K562 (cell line): ENCODE measurements around the gene ICAM3. TPM values are rescaled to one million over a fixed set of nuclear protein-coding genes. Genes with fewer than 3 reads are reported as not detected.

Experiments
- ASH1L ChIP-seq: fragments of 450-650 bp; IDR thresholded peaks from 2 replicates; pipeline ENCODE4 v1.6.1; 2018; ENCODE audit warnings: borderline replicate concordance, mild to moderate bottlenecking, low read depth; ENCODE audit not compliant: partially characterized antibody
- BRD9 ChIP-seq: fragments of 450-650 bp; IDR thresholded peaks from 2 replicates; pipeline ENCODE4 v1.6.1; 2018; ENCODE audit warnings: low read depth; ENCODE audit not compliant: partially characterized antibody
- CBX3 ChIP-seq, 2 experiments: IDR thresholded peaks; 1 replicate in 1 of 2; 2 replicates in 1 of 2; pipeline ENCODE4 v1.6.1; 2012; ENCODE audit warnings: inconsistent platforms in 2 of 2, low read length in 2 of 2, borderline replicate concordance in 1 of 2, control low read depth in 1 of 2
- CEBPB ChIP-seq: fragments of 450-650 bp; IDR thresholded peaks from 2 replicates; pipeline ENCODE4 v1.6.1; 2016; ENCODE audit warnings: missing genetic modification characterization, missing compliant biosample characterization
- FOXM1 ChIP-seq, 2 experiments: fragments of 450-650 bp in 1 of 2; sonication (generic) in 1 of 2; formaldehyde crosslinking in 1 of 2; IDR thresholded peaks; 2 replicates each; pipeline versions ENCODE4 v1.6.1 to v1.9.0; 2017 to 2022; ENCODE audit warnings: low read depth in 2 of 2, mild to moderate bottlenecking in 2 of 2, missing genetic modification reagents in 1 of 2, moderate library complexity in 1 of 2
- HDAC8 ChIP-seq: fragments of 450-650 bp; IDR thresholded peaks from 2 replicates; pipeline ENCODE4 v1.6.1; 2016; ENCODE audit warnings: mild to moderate bottlenecking, missing genetic modification characterization, moderate library complexity, missing compliant biosample characterization
- HSF4 ChIP-seq: fragments of 250-450 bp; sonication (Bioruptor Pico); IDR thresholded peaks from 2 replicates; pipeline ENCODE4 v2.1.2; 2022; ENCODE audit warnings: mild to moderate bottlenecking, moderate library complexity, borderline replicate concordance
- MYNN ChIP-seq, 2 experiments: sonication (generic); formaldehyde crosslinking in 1 of 2; IDR thresholded peaks; 2 replicates each; pipeline versions ENCODE4 v1.5.0 to v1.6.1; 2016 to 2020; ENCODE audit warnings: antibody characterized with exemption in 1 of 2, missing genetic modification reagents in 1 of 2
- NONO ChIP-seq, 2 experiments: fragments of 200-400 bp in 1 of 2; fragments of 450-650 bp in 1 of 2; formaldehyde crosslinking in 1 of 2; IDR thresholded peaks; 2 replicates each; pipeline ENCODE4 v1.6.1; 2017; ENCODE audit warnings: low read depth in 2 of 2, mild to moderate bottlenecking in 2 of 2, moderate library complexity in 2 of 2, low read length in 1 of 2
- TGIF2 ChIP-seq: sonication (generic); formaldehyde crosslinking; IDR thresholded peaks from 2 replicates; pipeline ENCODE4 v1.8.1; 2022; ENCODE audit warnings: mild to moderate bottlenecking, missing genetic modification reagents, moderate library complexity
- WHSC1 ChIP-seq: IDR thresholded peaks from one replicate; pipeline ENCODE4 v1.6.1; 2012; ENCODE audit warnings: low read length, control low read depth, inconsistent platforms
- ZBED1 ChIP-seq: IDR thresholded peaks from 2 replicates; pipeline ENCODE4 v1.6.1; 2014
- ZBTB17 ChIP-seq: fragments of 450-650 bp; formaldehyde crosslinking; IDR thresholded peaks from 2 replicates; pipeline ENCODE4 v1.4.0; 2020; ENCODE audit warnings: mild to moderate bottlenecking
- ZNF217 ChIP-seq: sonication (generic); formaldehyde crosslinking; IDR thresholded peaks from 2 replicates; pipeline ENCODE4 v1.8.0; 2022; ENCODE audit warnings: mild to moderate bottlenecking, missing genetic modification reagents
- ZNF354B ChIP-seq: fragments of 250-450 bp; sonication (Bioruptor Pico); IDR thresholded peaks from 2 replicates; pipeline ENCODE4 v1.4.0; 2020
- ZNF609 ChIP-seq: sonication (generic); formaldehyde crosslinking; IDR thresholded peaks from 2 replicates; pipeline ENCODE4 v1.8.1; 2023; ENCODE audit warnings: missing genetic modification reagents, mild to moderate bottlenecking, borderline replicate concordance
- ZNF79 ChIP-seq: fragments of 250-450 bp; sonication (Bioruptor Pico); IDR thresholded peaks from 2 replicates; pipeline ENCODE4 v1.4.0; 2020; ENCODE audit warnings: low read depth, mild to moderate bottlenecking, moderate library complexity
- polyA plus RNA-seq, 8 experiments: library from polyadenylated mRNA; depleted of rRNA in 4 of 8; stranded (reverse) in 5 of 8; unstranded in 3 of 8; fragments of >200 nt; fragmentation: Nextera tagmentation in 2 of 8; fragmentation: Illumina TruSeq in 1 of 8; extraction: Ambion mirVana in 2 of 8; extraction: Trizol in 1 of 8; gene quantifications; 2 replicates each; pipeline versions ENCODE4 v1.2.1 to v1.2.3, GENCODE V29; 2011 to 2014; ENCODE audit warnings: inconsistent platforms in 1 of 8, missing spikeins in 1 of 8
- total RNA-seq, 7 experiments: library from RNA; depleted of rRNA in 6 of 7; stranded (reverse); fragments of >200 nt in 6 of 7; fragmentation: Illumina TruSeq in 2 of 7; extraction: Trizol in 2 of 7; gene quantifications; 2 replicates each; pipeline versions ENCODE4 v1.2.1 to v1.2.3, GENCODE V29; 2011 to 2021; ENCODE audit warnings: low replicate concordance in 1 of 7
- TF ChIP-seq, protein P1 (sequence below), 2 experiments: fragments of 450-650 bp; IDR thresholded peaks; 2 replicates each; pipeline ENCODE4 v1.6.1; 2016
- TF ChIP-seq, protein P2 (sequence below): fragments of 450-650 bp; formaldehyde crosslinking; IDR thresholded peaks from 2 replicates; pipeline ENCODE4 v1.4.0; 2022; ENCODE audit warnings: missing genetic modification characterization

The ICAM3 gene
- total and polyA plus RNA-seq, 9 of the 15 experiments (the other 6 are each of a cell fraction or from before 2014, with no cell fraction given): 6.5 to 39.5 (median 24.2) TPM

- TF ChIP-seq ZNF609 (CRISPR knock-in tag): peak; percentile 22; the same call in 1 of the 2 replicates
- no peak for TF ChIP-seq HSF4 (CRISPR knock-in tag)
- TF ChIP-seq, protein P1, sequence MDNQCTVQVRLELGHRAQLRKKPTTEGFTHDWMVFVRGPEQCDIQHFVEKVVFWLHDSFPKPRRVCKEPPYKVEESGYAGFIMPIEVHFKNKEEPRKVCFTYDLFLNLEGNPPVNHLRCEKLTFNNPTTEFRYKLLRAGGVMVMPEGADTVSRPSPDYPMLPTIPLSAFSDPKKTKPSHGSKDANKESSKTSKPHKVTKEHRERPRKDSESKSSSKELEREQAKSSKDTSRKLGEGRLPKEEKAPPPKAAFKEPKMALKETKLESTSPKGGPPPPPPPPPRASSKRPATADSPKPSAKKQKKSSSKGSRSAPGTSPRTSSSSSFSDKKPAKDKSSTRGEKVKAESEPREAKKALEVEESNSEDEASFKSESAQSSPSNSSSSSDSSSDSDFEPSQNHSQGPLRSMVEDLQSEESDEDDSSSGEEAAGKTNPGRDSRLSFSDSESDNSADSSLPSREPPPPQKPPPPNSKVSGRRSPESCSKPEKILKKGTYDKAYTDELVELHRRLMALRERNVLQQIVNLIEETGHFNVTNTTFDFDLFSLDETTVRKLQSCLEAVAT (IDR thresholded peaks at IDR 0.05): peak in 1 of 2 experiments; percentile 35; a peak in 1 of 4 replicates
- no peak for TF ChIP-seq ZBED1
- TF ChIP-seq TGIF2 (CRISPR knock-in tag): no peak
- TF ChIP-seq NONO (IDR thresholded peaks at IDR 0.05; ENCODE audit: low read depth in 2 of 2, low read length in 1 of 2): peak; percentile 67 to 98; a peak in 3 of 4 replicates
- no peak for TF ChIP-seq ZNF217
- peak; percentile 35; the same call in 1 of the 2 replicates for TF ChIP-seq CEBPB (tag)
- TF ChIP-seq FOXM1 (IDR thresholded peaks at IDR 0.05; ENCODE audit: low read depth): peak; percentile 22; the same call in 1 of the 2 replicates
- TF ChIP-seq FOXM1 (CRISPR knock-in tag; IDR thresholded peaks at IDR 0.05; ENCODE audit: low read depth): 0 out of 2 replicates have a peak, but pooled peaks have one; percentile 28
- TF ChIP-seq ASH1L: peak; percentile 66
- TF ChIP-seq CBX3 (IDR thresholded peaks at IDR 0.05; ENCODE audit: borderline replicate concordance in 1 of 2, low read length in 2 of 2): 0 out of 3 replicates have a peak, but pooled peaks of 1 of the 2 experiments have one; percentile 22
- no peak for TF ChIP-seq BRD9
- TF ChIP-seq, protein P2, sequence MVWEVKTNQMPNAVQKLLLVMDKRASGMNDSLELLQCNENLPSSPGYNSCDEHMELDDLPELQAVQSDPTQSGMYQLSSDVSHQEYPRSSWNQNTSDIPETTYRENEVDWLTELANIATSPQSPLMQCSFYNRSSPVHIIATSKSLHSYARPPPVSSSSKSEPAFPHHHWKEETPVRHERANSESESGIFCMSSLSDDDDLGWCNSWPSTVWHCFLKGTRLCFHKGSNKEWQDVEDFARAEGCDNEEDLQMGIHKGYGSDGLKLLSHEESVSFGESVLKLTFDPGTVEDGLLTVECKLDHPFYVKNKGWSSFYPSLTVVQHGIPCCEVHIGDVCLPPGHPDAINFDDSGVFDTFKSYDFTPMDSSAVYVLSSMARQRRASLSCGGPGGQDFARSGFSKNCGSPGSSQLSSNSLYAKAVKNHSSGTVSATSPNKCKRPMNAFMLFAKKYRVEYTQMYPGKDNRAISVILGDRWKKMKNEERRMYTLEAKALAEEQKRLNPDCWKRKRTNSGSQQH: no peak
- TF ChIP-seq HDAC8 (tag): peak; percentile 55; the same call in 1 of the 2 replicates
- peak; percentile 44; the same call in 1 of the 2 replicates for TF ChIP-seq ZBTB17 (CRISPR knock-in tag)
- no peak for TF ChIP-seq ZNF79
- no peak for TF ChIP-seq ZNF354B (CRISPR knock-in tag)
- TF ChIP-seq MYNN (IDR thresholded peaks at IDR 0.05): no peak
- TF ChIP-seq MYNN (CRISPR knock-in tag; IDR thresholded peaks at IDR 0.05): no peak
- TF ChIP-seq WHSC1: no peak
These were observed 6.3 kb downstream of the ICAM3 start, which contains the start of gene RAVER1 (continued) for GRCh38 chr19:10332965-10333757.
